Neural crest cell (in vitro differentiated cells): ENCODE measurements around the gene FNDC11. TPM values are rescaled to one million over a fixed set of nuclear protein-coding genes. Genes with fewer than 3 reads are reported as not detected.
"Not testable (repeated sequence)": the region's sequence is repeated elsewhere in the genome, so short reads cannot be mapped to it uniquely, and the experiment has no call there.

ENCODE experiments used
- DNase-seq: peaks from one replicate; pipeline ENCODE4 v3.0.0; 2021; ENCODE audit warnings: low read depth, mixed read lengths, low spot score
- H3K27ac Mint-ChIP-seq: one replicate; pipeline ENCODE4 v1.8.0; 2021; ENCODE audit warnings: mild to moderate bottlenecking, mixed read lengths; ENCODE audit not compliant: unreplicated experiment
- H3K27me3 Mint-ChIP-seq: 2 replicates; pipeline ENCODE4 v1.8.0; 2021; ENCODE audit warnings: low read depth, mild to moderate bottlenecking, mixed read lengths
- H3K36me3 Mint-ChIP-seq: 2 replicates; pipeline ENCODE4 v1.8.0; 2021; ENCODE audit warnings: low read depth, mild to moderate bottlenecking, mixed read lengths
- H3K4me1 Mint-ChIP-seq: 2 replicates; pipeline ENCODE4 v1.8.0; 2021; ENCODE audit warnings: mixed read lengths
- H3K4me3 Mint-ChIP-seq: one replicate; pipeline ENCODE4 v1.8.0; 2021; ENCODE audit warnings: mild to moderate bottlenecking, mixed read lengths
- H3K9me3 Mint-ChIP-seq: 2 replicates; pipeline ENCODE4 v1.8.0; 2021; ENCODE audit warnings: mixed read lengths
- CTCF ChIP-seq: fragments of 200-600 bp; sonication (generic); conservative IDR thresholded peaks from 2 replicates; pipeline ENCODE4 v1.5.0; 2021; ENCODE audit warnings: antibody characterized with exemption, mild to moderate bottlenecking
- total RNA-seq: library from RNA; stranded (reverse); gene quantifications from 2 replicates; pipeline ENCODE4 v1.2.1, GENCODE V29; 2021

The FNDC11 gene
- total RNA-seq, 1 donor from 2014 or later, result 1.9 TPM

- Mint-ChIP-seq H3K4me3 (no peak overlapping the region), H3K4me1 (peaks cover 5% of the 10 kb centered on the region), H3K36me3 (peaks cover 2% of the 10 kb centered on the region), H3K27me3 (peaks cover 49% of the 10 kb centered on the region), H3K9me3 (peaks cover 1% of the 10 kb centered on the region), H3K27ac (no peak overlapping the region)
- DNase-seq, result no peak
- TF ChIP-seq CTCF, result no peak
Measured at GRCh38 chr20:63508072-63508768, 45.7 kb upstream of the FNDC11 start.

GRCh38 chr20:63509088-63509564 is 44.8 kb upstream of the FNDC11 start:
- no peak for DNase-seq
- Mint-ChIP-seq H3K4me3 (no peak overlapping the region), H3K36me3 (peaks cover under 1% of the 10 kb centered on the region), H3K27ac (no peak overlapping the region), H3K27me3 (peaks cover 46% of the 10 kb centered on the region), H3K9me3 (peaks cover 4% of the 10 kb centered on the region), H3K4me1 (peaks cover under 1% of the 10 kb centered on the region)
- TF ChIP-seq CTCF, result no peak

- no peak overlapping the region for H3K4me3 Mint-ChIP-seq
- no peak for DNase-seq
- TF ChIP-seq CTCF, result no peak
- H3K36me3 Mint-ChIP-seq, result no peaks in the 10 kb centered on the region
- H3K27me3 Mint-ChIP-seq, result peaks cover 50% of the 10 kb centered on the region
- peaks cover 4% of the 10 kb centered on the region for H3K9me3 Mint-ChIP-seq
- no peaks in the 10 kb centered on the region for H3K4me1 Mint-ChIP-seq
- no peak overlapping the region for H3K27ac Mint-ChIP-seq
Measured at GRCh38 chr20:63513207-63513606, 40.8 kb upstream of the FNDC11 start.

DNA sequence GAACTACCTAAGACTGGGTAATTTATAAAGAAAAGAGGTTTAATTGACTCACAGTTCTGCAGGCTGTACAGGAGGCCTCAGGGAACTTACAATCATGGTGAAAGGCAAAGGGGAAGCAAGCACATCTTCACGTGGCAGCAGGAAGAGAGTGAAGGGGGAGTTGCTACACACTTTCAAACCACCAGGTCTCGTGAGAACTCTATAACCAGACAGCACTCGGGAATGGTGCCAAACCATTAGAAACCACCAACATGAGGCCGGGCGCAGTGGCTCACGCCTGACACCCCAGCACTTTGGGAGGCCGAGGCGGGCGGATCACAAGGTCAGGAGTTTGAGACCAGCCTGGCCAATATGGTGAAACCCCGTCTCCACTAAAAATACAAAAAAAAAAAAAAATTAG is 39.4 kb upstream of the FNDC11 start:
- H3K4me1 Mint-ChIP-seq, DNase-seq, H3K36me3 Mint-ChIP-seq, H3K27ac Mint-ChIP-seq, H3K9me3 Mint-ChIP-seq: not testable (repeated sequence)
- Mint-ChIP-seq H3K27me3 (peaks cover 52% of the 10 kb centered on the region), H3K4me3 (peak overlapping the region; percentile 45)

DNA sequence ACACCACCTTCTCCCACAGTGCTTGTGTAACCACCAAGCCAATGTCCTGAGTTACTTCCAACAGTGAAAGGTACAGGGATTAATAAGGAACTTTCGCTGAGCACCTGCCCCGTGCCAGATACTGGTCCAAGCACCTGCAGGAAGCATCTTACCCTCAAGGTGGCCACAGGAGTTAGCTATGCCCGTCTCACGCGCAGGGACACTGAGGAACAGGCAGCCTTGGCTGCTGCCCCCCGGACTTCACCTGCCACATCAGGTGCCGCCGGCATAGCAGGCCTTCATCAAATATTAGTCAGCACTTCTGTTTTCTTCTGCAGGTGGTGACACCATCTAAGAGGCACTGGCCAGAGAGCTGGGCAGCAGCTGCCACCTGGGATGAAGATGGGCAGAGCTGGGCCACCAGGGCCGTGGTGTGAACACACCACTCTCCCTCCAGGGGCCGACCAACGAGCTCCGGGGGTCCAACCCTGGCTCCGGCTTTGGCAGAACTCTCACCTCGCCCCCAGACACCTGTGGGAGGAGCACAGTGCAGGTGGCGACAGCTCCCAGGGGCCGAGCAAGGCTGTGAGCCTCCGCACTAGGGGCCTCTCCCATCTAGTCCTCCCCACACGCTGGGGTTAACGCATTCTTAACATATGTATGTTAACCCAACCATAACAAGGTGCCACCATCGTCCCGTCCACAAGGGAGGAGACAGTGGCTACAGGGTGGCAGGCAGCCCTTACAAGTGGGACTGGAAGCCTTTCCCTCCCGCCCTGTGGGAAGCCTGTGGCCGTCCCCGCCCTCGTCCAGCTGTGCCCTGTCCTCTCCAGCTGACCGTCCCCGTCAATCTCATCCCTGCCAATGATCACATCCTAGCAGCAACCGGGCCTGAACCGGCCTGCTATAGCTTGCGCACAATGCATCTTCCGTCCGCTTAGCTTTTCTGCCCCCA is 36.3 kb upstream of the FNDC11 start:
- DNase-seq, result no peak
- Mint-ChIP-seq H3K36me3 (peaks cover 2% of the 10 kb centered on the region), H3K9me3 (peaks cover 4% of the 10 kb centered on the region), H3K4me1 (peaks cover 4% of the 10 kb centered on the region), H3K27me3 (peaks cover 38% of the 10 kb centered on the region), H3K4me3 (peak overlapping the region; percentile 83), H3K27ac (no peak overlapping the region)
- TF ChIP-seq CTCF, result no peak
